ENCODE data around the gene C19orf85.

DNA sequence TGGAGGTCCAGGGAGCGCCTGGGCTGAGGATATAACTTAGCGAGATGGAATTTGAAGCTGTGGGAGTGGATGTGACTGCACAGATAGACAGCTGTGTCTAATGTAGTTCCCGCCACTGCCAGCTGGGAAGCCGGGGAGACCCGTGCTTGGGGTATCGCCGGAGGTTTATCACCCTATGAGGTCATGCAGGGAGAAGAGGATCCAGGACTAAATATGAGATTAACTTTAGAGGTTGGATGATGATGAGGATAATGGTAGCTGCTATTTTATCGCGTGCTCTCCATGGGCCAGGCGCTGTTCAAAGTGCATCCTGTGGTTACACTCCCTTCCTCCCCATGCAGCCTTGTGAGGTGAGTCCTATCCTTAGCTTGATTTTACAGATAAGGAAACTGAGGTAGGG is 43.6 kb upstream of the C19orf85 start:
- TF ChIP-seq POLR2A (IDR thresholded peaks at IDR 0.05), result no peak
- TF ChIP-seq, protein P1, sequence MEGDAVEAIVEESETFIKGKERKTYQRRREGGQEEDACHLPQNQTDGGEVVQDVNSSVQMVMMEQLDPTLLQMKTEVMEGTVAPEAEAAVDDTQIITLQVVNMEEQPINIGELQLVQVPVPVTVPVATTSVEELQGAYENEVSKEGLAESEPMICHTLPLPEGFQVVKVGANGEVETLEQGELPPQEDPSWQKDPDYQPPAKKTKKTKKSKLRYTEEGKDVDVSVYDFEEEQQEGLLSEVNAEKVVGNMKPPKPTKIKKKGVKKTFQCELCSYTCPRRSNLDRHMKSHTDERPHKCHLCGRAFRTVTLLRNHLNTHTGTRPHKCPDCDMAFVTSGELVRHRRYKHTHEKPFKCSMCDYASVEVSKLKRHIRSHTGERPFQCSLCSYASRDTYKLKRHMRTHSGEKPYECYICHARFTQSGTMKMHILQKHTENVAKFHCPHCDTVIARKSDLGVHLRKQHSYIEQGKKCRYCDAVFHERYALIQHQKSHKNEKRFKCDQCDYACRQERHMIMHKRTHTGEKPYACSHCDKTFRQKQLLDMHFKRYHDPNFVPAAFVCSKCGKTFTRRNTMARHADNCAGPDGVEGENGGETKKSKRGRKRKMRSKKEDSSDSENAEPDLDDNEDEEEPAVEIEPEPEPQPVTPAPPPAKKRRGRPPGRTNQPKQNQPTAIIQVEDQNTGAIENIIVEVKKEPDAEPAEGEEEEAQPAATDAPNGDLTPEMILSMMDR (IDR thresholded peaks at IDR 0.05), result no peak

All from ovary (tissue), 3 donors.